Keratinocyte (primary cell): ENCODE data around the gene CORO2B. TPM values are rescaled to one million over a fixed set of nuclear protein-coding genes. Genes with fewer than 3 reads are reported as not detected.

ENCODE experiments used
- DNase-seq: peaks from one replicate; pipeline ENCODE4 v3.0.0-alpha.2; 2011; ENCODE audit warnings: low read depth, missing footprints, low spot score
- FAIRE-seq: peaks from 2 replicates; lab custom pipeline; 2011; peaks lifted over from hg19 to GRCh38; lab: Jason Lieb, UNC
- H2AFZ ChIP-seq: 2 replicates; pipeline ENCODE4 v1.6.0; 2012; ENCODE audit warnings: low read length, control low read depth, inconsistent platforms; ENCODE audit not compliant: control insufficient read depth
- H3K27ac ChIP-seq: 2 replicates; pipeline ENCODE4 v1.5.1; 2011; ENCODE audit warnings: low read length; ENCODE audit not compliant: control insufficient read depth, insufficient read depth
- H3K27me3 ChIP-seq: 3 replicates; pipeline ENCODE4 v1.6.0; 2011; ENCODE audit warnings: low read length; ENCODE audit not compliant: control insufficient read depth, insufficient read depth; ENCODE audit errors: extremely low read depth
- H3K36me3 ChIP-seq, 2 experiments: 2 replicates in 1 of 2; 3 replicates in 1 of 2; pipeline ENCODE4 v1.5.1; 2011; ENCODE audit warnings: low read length in 2 of 2, mild to moderate bottlenecking in 1 of 2; ENCODE audit not compliant: control insufficient read depth in 2 of 2, insufficient read depth in 2 of 2; ENCODE audit errors: extremely low read depth in 1 of 2
- H3K4me1 ChIP-seq: 3 replicates; pipeline ENCODE4 v1.5.1; 2011; ENCODE audit warnings: low read length; ENCODE audit not compliant: control insufficient read depth, insufficient read depth; ENCODE audit errors: extremely low read depth
- H3K4me2 ChIP-seq: 3 replicates; pipeline ENCODE4 v1.6.0; 2011; ENCODE audit warnings: low read depth, low read length; ENCODE audit not compliant: control insufficient read depth, insufficient read depth; ENCODE audit errors: extremely low read depth
- H3K4me3 ChIP-seq, 3 experiments: fragments of 200-600 bp in 1 of 3; sonication (generic) in 1 of 3; 2 replicates in 2 of 3; 3 replicates in 1 of 3; pipeline ENCODE4 v1.5.1; 2011 to 2016; ENCODE audit warnings: low read length in 3 of 3, mild to moderate bottlenecking in 3 of 3, control low read depth in 2 of 3, inconsistent platforms in 1 of 3, low read depth in 1 of 3, mixed read lengths in 1 of 3, mixed run types in 1 of 3, moderate library complexity in 1 of 3; ENCODE audit not compliant: control insufficient read depth in 2 of 3, insufficient read depth in 2 of 3; ENCODE audit errors: extremely low read depth in 1 of 3
- H3K79me2 ChIP-seq: 2 replicates; pipeline ENCODE4 v1.6.0; 2012; ENCODE audit warnings: low read length; ENCODE audit not compliant: control insufficient read depth, insufficient read depth
- H3K9ac ChIP-seq: 3 replicates; pipeline ENCODE4 v1.6.0; 2011; ENCODE audit warnings: low read length; ENCODE audit not compliant: control insufficient read depth, insufficient read depth; ENCODE audit errors: extremely low read depth
- H3K9me1 ChIP-seq: 3 replicates; pipeline ENCODE4 v1.6.0; 2011; ENCODE audit warnings: low read length; ENCODE audit not compliant: control insufficient read depth, insufficient read depth; ENCODE audit errors: extremely low read depth
- H3K9me3 ChIP-seq: 2 replicates; pipeline ENCODE4 v1.5.1; 2012; ENCODE audit warnings: low read depth, low read length; ENCODE audit not compliant: control insufficient read depth
- H4K20me1 ChIP-seq: 3 replicates; pipeline ENCODE4 v1.6.0; 2011; ENCODE audit warnings: low read length; ENCODE audit not compliant: control insufficient read depth, insufficient read depth; ENCODE audit errors: extremely low read depth
- CTCF ChIP-seq, 3 experiments: IDR thresholded peaks in 1 of 3; conservative IDR thresholded peaks in 1 of 3; optimal IDR thresholded peaks in 1 of 3; 2 replicates in 2 of 3; 3 replicates in 1 of 3; pipeline versions ENCODE3 to v1.5.1; 2011; ENCODE audit warnings: low read length in 3 of 3, mild to moderate bottlenecking in 3 of 3, moderate library complexity in 2 of 3, control low read depth in 1 of 3, inconsistent platforms in 1 of 3; ENCODE audit not compliant: insufficient read depth in 2 of 3; ENCODE audit errors: extremely low read depth in 1 of 3
- EZH2 ChIP-seq: IDR thresholded peaks from one replicate; pipeline ENCODE4 v1.6.1; 2012; ENCODE audit warnings: inconsistent platforms, mild to moderate bottlenecking, low read length, moderate library complexity
- dilution Hi-C: fragments of 300-500 bp; cut with MboI; formaldehyde crosslinking; loops from one replicate; pipeline ENCODE4 v1.7.0; 2020; ENCODE audit warnings: low sequenced_read_pairs; ENCODE audit not compliant: extremely low pct_ligation_motif_present
- polyA plus RNA-seq, 5 experiments: library from polyadenylated mRNA; depleted of rRNA in 3 of 5; stranded (reverse) in 3 of 5; stranded (forward) in 1 of 5; unstranded in 1 of 5; fragments of >200 nt; gene quantifications; 1 replicate in 1 of 5; 2 replicates in 3 of 5; 3 replicates in 1 of 5; pipeline versions ENCODE4 v1.2.1 to v1.2.3, GENCODE V29; 2011 to 2012; ENCODE audit warnings: missing spikeins in 2 of 5, low read depth in 1 of 5, low replicate concordance in 1 of 5

CORO2B gene
- polyA plus RNA-seq, 1 donor (not counting 4 experiments of a cell fraction or from before 2014, with no cell fraction given), result 0.13 TPM

GRCh38 chr15:68551296-68551635 is 27.5 kb upstream of the CORO2B start:
- H3K27me3 ChIP-seq, result peaks cover 7% of the 10 kb centered on the region
- dilution Hi-C loops, result no loop called here

GRCh38 chr15:68552344-68552743 is 26.4 kb upstream of the CORO2B start:
- H3K4me3 ChIP-seq, result no peak overlapping the region
- TF ChIP-seq CTCF (optimal IDR thresholded peaks at IDR 0.05 in 1 of 3, IDR thresholded peaks at IDR 0.05 in 1 of 3, conservative IDR thresholded peaks at IDR 0.05 in 1 of 3; ENCODE audit: extremely low read depth in 1 of 3, insufficient read depth in 2 of 3, low read length in 3 of 3) (no peak), EZH2 (no peak)
- H3K27me3 ChIP-seq, result peaks cover 4% of the 10 kb centered on the region
- H3K9me1 ChIP-seq, result no peaks in the 10 kb centered on the region
- H3K4me2 ChIP-seq, result no peak overlapping the region
- no peaks in the 10 kb centered on the region for H4K20me1 ChIP-seq
- H3K9ac ChIP-seq, result no peak overlapping the region
- DNase-seq (no peak), FAIRE-seq (no peak)
- no peak overlapping the region for H2AFZ ChIP-seq
- no peaks in the 10 kb centered on the region for H3K9me3 ChIP-seq
- no peaks in the 10 kb centered on the region for H3K79me2 ChIP-seq
- no peaks in the 10 kb centered on the region for H3K4me1 ChIP-seq
- dilution Hi-C loops, result no loop called here
- no peaks in the 10 kb centered on the region for H3K36me3 ChIP-seq
- no peak overlapping the region for H3K27ac ChIP-seq

More at GRCh38 chr15:68551296-68551635, 27.5 kb upstream of the CORO2B start:
- Histone ChIP-seq H3K36me3 (no peaks in the 10 kb centered on the region), H3K4me2 (no peak overlapping the region), H3K79me2 (no peaks in the 10 kb centered on the region), H3K4me3 (no peak overlapping the region), H3K9me3 (no peaks in the 10 kb centered on the region), H2AFZ (no peak overlapping the region), H3K27ac (no peak overlapping the region), H3K9me1 (no peaks in the 10 kb centered on the region), H3K9ac (no peak overlapping the region), H3K4me1 (no peaks in the 10 kb centered on the region), H4K20me1 (no peaks in the 10 kb centered on the region)
- DNase-seq (no peak), FAIRE-seq (no peak)
- TF ChIP-seq EZH2 (no peak), CTCF (optimal IDR thresholded peaks at IDR 0.05 in 1 of 3, IDR thresholded peaks at IDR 0.05 in 1 of 3, conservative IDR thresholded peaks at IDR 0.05 in 1 of 3; ENCODE audit: extremely low read depth in 1 of 3, insufficient read depth in 2 of 3, low read length in 3 of 3) (no peak)
